Prostate gland (tissue), 2 donors: Measurements from ENCODE around the gene FRMPD2.

ENCODE experiments used
- CTCF ChIP-seq, 4 experiments: fragments of 200-600 bp in 2 of 4; fragments of 450-650 bp in 2 of 4; sonication (generic) in 2 of 4; IDR thresholded peaks; 1 replicate in 3 of 4; 2 replicates in 1 of 4; pipeline ENCODE4 v1.5.1; 2016 to 2019; ENCODE audit warnings: antibody characterized with exemption in 4 of 4, mild to moderate bottlenecking in 2 of 4, moderate library complexity in 2 of 4
- POLR2A ChIP-seq: fragments of 450-650 bp; IDR thresholded peaks from one replicate; pipeline ENCODE4 v1.6.1; 2016; ENCODE audit warnings: antibody characterized with exemption, mild to moderate bottlenecking
- POLR2AphosphoS5 ChIP-seq: sonication (generic); formaldehyde crosslinking; IDR thresholded peaks from one replicate; pipeline ENCODE4 v1.6.1; 2017; ENCODE audit warnings: antibody characterized with exemption

- TF ChIP-seq POLR2A (no peak), CTCF (IDR thresholded peaks at IDR 0.05) (no peak), POLR2AphosphoS5 (no peak)
These were observed 26.1 kb upstream of the FRMPD2 start for GRCh38 chr10:48300556-48300955.
